Left renal cortex interstitium (tissue), 4 donors: ENCODE measurements around the gene GMIP. TPM values are rescaled to one million over a fixed set of nuclear protein-coding genes. Genes with fewer than 3 reads are reported as not detected.

Source experiments
- DNase-seq, 4 donors: peaks; one replicate each; pipeline ENCODE4 v3.0.0-alpha.2; 2013; ENCODE audit warnings: low read depth in 4 of 4, low spot score in 2 of 4, missing footprints in 1 of 4
- polyA plus RNA-seq, 4 donors: library from polyadenylated mRNA; unstranded; fragments of 120-200 nt; gene quantifications; one replicate each; pipeline ENCODE4 v1.2.1, GENCODE V29; 2013; ENCODE audit not compliant: insufficient read length in 4 of 4

Gene GMIP
- polyA plus RNA-seq, 4 donors, result 3.3 to 8.5 (median 5.6) TPM

GRCh38 chr19:19659646-19660245 is 16.3 kb upstream of the GMIP start:
- no peak for DNase-seq

GRCh38 chr19:19657397-19657783 is 13.9 kb upstream of the GMIP start:
- DNase-seq, result no peak

GRCh38 chr19:19656451-19657396 is 13.3 kb upstream of the GMIP start:
- DNase-seq, result no peak

- no peak for DNase-seq
Observed at GRCh38 chr19:19655641-19656343, 12.3 kb upstream of the GMIP start.

GRCh38 chr19:19655051-19655594 is 11.7 kb upstream of the GMIP start:
- DNase-seq, result no peak

- DNase-seq, result no peak
Observed at GRCh38 chr19:19654441-19654840, 11.0 kb upstream of the GMIP start.

GRCh38 chr19:19653597-19654147 is 10.2 kb upstream of the GMIP start:
- no peak for DNase-seq

GRCh38 chr19:19652482-19653295 is 9.2 kb upstream of the GMIP start:
- no peak for DNase-seq

GRCh38 chr19:19651076-19651475 is 7.6 kb upstream of the GMIP start:
- DNase-seq, result no peak

- no peak for DNase-seq
Observed at GRCh38 chr19:19650331-19650730, 6.9 kb upstream of the GMIP start.

GRCh38 chr19:19649580-19649995 is 6.1 kb upstream of the GMIP start:
- no peak for DNase-seq

- DNase-seq, result no peak
Observed at GRCh38 chr19:19649155-19649554, 5.7 kb upstream of the GMIP start.

- no peak for DNase-seq
Observed at GRCh38 chr19:19647037-19647835, 3.8 kb upstream of the GMIP start.

GRCh38 chr19:19645233-19645870 is 1.9 kb upstream of the GMIP start:
- DNase-seq, result no peak

- DNase-seq, result no peak
Observed at GRCh38 chr19:19644054-19644388, 564 bp upstream of the GMIP start.

- no peak for DNase-seq
Observed at GRCh38 chr19:19642506-19643157, 825 bp downstream of the GMIP start.

- DNase-seq, result no peak
Observed at GRCh38 chr19:19637523-19638251, 5.8 kb downstream of the GMIP start.

GRCh38 chr19:19637186-19637522 is 6.3 kb downstream of the GMIP start:
- no peak for DNase-seq
